H1 (cell line): ENCODE results near the gene GEN1.

Experiments
- CTCF ChIP-seq, 3 experiments: IDR thresholded peaks; 1 replicate in 2 of 3; 2 replicates in 1 of 3; pipeline versions ENCODE4 v1.5.1 to v1.6.1; 2011; ENCODE audit warnings: low read length in 3 of 3, mild to moderate bottlenecking in 3 of 3, inconsistent platforms in 2 of 3, low read depth in 1 of 3, moderate library complexity in 1 of 3; ENCODE audit not compliant: insufficient read depth in 1 of 3; ENCODE audit errors: control extremely low read depth in 1 of 3
- EP300 ChIP-seq, 2 experiments: IDR thresholded peaks; 1 replicate in 1 of 2; 2 replicates in 1 of 2; pipeline ENCODE4 v1.6.1; 2011 to 2012; ENCODE audit warnings: low read depth in 2 of 2, low read length in 2 of 2, mild to moderate bottlenecking in 2 of 2, borderline replicate concordance in 1 of 2, inconsistent platforms in 1 of 2, moderate library complexity in 1 of 2
- EZH2 ChIP-seq: fragments of 200-600 bp; sonication (generic); IDR thresholded peaks from 2 replicates; pipeline ENCODE4 v1.7.1; 2012; ENCODE audit warnings: low read depth, mild to moderate bottlenecking, moderate library complexity, low read length, inconsistent platforms; ENCODE audit not compliant: severe bottlenecking
- JUND ChIP-seq: IDR thresholded peaks from 2 replicates; pipeline ENCODE4 v1.6.1; 2011; ENCODE audit warnings: mild to moderate bottlenecking, improper control_type of control experiment, low read length
- POLR2AphosphoS5 ChIP-seq: IDR thresholded peaks from 2 replicates; pipeline ENCODE4 v1.6.1; 2011; ENCODE audit warnings: low read depth, low read length
- RAD21 ChIP-seq, 2 experiments: IDR thresholded peaks in 1 of 2; conservative IDR thresholded peaks in 1 of 2; 2 replicates each; pipeline ENCODE4 v1.6.1; 2011; ENCODE audit warnings: low read depth in 2 of 2, low read length in 2 of 2, improper control_type of control experiment in 1 of 2, inconsistent platforms in 1 of 2, mild to moderate bottlenecking in 1 of 2, moderate library complexity in 1 of 2
- SAP30 ChIP-seq: fragments of 300-600 bp; sonication (generic); IDR thresholded peaks from 2 replicates; pipeline ENCODE4 v1.7.1; 2012; ENCODE audit warnings: low read length, moderate library complexity, mild to moderate bottlenecking, inconsistent platforms; ENCODE audit not compliant: insufficient read depth, insufficient replicate concordance
- SP2 ChIP-seq: IDR thresholded peaks from 2 replicates; pipeline ENCODE4 v1.6.1; 2012; ENCODE audit warnings: mild to moderate bottlenecking, low read length, inconsistent platforms
- SRF ChIP-seq: IDR thresholded peaks from 2 replicates; pipeline ENCODE4 v1.6.1; 2011; ENCODE audit warnings: mild to moderate bottlenecking, low read depth, low read length, moderate library complexity
- YY1 ChIP-seq: IDR thresholded peaks from 2 replicates; pipeline ENCODE4 v1.6.1; 2011; ENCODE audit warnings: low read depth, mild to moderate bottlenecking, low read length
- TF ChIP-seq, protein P1 (sequence below): IDR thresholded peaks from 2 replicates; pipeline ENCODE4 v1.6.1; 2012; ENCODE audit warnings: low read length, inconsistent platforms

DNA sequence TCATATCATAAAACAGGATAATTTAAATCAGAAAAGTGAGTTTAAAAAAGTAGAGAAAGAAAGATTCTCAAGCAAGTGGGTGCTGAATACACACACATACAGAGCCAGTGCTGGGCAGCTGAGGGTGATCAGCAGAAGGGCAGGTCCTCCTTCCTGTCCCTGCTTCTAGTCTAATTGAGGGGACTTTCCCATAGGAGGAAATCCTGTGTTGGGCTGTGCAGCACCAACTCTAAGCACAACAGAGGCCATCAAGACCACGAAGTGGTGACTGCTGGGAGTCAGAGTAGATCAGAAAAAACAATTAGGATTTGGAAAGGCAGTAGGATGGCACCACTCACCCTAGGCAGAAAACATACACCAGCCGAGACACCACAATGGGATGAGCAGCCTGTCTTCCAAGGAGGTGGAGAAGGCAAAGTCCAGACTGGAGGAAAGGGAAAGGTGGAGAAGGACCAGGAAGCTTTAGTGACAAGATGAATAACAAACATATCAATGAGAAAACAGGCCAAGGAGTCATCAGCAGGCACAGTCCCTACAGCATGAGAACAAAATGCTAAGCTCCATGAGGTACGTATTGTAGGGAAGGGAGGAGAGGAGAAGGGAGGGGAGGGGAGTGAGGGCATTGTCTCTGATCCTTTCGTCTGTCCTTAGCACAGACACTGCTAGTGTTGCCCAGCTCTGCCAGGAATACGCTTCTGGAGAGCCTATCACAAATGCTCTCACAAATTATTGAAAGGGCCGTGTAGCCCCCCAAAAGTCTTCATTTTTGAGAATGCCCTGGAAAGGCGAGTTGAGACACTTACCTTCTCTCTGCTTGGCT, 45.6 kb downstream of the GEN1 start:
- no peak for TF ChIP-seq CTCF (IDR thresholded peaks at IDR 0.05; ENCODE audit: control extremely low read depth in 1 of 3, insufficient read depth in 1 of 3, low read depth in 1 of 3, low read length in 3 of 3)
- TF ChIP-seq SRF: no peak
- TF ChIP-seq JUND: no peak
- TF ChIP-seq EZH2: no peak
- no peak for TF ChIP-seq YY1
- TF ChIP-seq SAP30: no peak
- no peak for TF ChIP-seq SP2
- TF ChIP-seq POLR2AphosphoS5: no peak
- TF ChIP-seq, protein P1, sequence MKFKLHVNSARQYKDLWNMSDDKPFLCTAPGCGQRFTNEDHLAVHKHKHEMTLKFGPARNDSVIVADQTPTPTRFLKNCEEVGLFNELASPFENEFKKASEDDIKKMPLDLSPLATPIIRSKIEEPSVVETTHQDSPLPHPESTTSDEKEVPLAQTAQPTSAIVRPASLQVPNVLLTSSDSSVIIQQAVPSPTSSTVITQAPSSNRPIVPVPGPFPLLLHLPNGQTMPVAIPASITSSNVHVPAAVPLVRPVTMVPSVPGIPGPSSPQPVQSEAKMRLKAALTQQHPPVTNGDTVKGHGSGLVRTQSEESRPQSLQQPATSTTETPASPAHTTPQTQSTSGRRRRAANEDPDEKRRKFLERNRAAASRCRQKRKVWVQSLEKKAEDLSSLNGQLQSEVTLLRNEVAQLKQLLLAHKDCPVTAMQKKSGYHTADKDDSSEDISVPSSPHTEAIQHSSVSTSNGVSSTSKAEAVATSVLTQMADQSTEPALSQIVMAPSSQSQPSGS: no peak
- no peak for TF ChIP-seq EP300 (IDR thresholded peaks at IDR 0.05; ENCODE audit: borderline replicate concordance in 1 of 2, low read depth in 2 of 2, low read length in 2 of 2)
- no peak for TF ChIP-seq RAD21 (IDR thresholded peaks at IDR 0.05 in 1 of 2, conservative IDR thresholded peaks at IDR 0.05 in 1 of 2; ENCODE audit: low read depth in 2 of 2, low read length in 2 of 2)
